ENCODE data around the gene NPBWR2.

Gene NPBWR2

GRCh38 chr20:64153410-64153809 is 46.0 kb upstream of the NPBWR2 start:
- DNase-seq (ENCODE audit: low spot score) = no peak
- in situ Hi-C loops (cut with MboI; ENCODE audit: low sequenced_read_pairs, unreplicated experiment) = no loop called here
- no peak for TF ChIP-seq CTCF (IDR thresholded peaks at IDR 0.05; ENCODE audit: borderline replicate concordance, control extremely low read depth, extremely low read depth, insufficient read depth, missing control alignments)

- no peak for TF ChIP-seq CTCF (IDR thresholded peaks at IDR 0.05; ENCODE audit: borderline replicate concordance, control extremely low read depth, extremely low read depth, insufficient read depth, missing control alignments)
- DNase-seq (ENCODE audit: low spot score) = no peak
- in situ Hi-C loops (cut with MboI; ENCODE audit: low sequenced_read_pairs, unreplicated experiment) = no loop called here
Measured at GRCh38 chr20:64152906-64153305, 45.5 kb upstream of the NPBWR2 start.

- no peak for TF ChIP-seq CTCF (IDR thresholded peaks at IDR 0.05; ENCODE audit: borderline replicate concordance, control extremely low read depth, extremely low read depth, insufficient read depth, missing control alignments)
- in situ Hi-C loops (cut with MboI; ENCODE audit: low sequenced_read_pairs, unreplicated experiment) = no loop called here
- DNase-seq (ENCODE audit: low spot score) = no peak
Measured at GRCh38 chr20:64151633-64152530, 44.5 kb upstream of the NPBWR2 start.

- TF ChIP-seq CTCF (IDR thresholded peaks at IDR 0.05; ENCODE audit: borderline replicate concordance, control extremely low read depth, extremely low read depth, insufficient read depth, missing control alignments) = no peak
- no peak for DNase-seq (ENCODE audit: low spot score)
Measured at GRCh38 chr20:64150756-64151632, 43.6 kb upstream of the NPBWR2 start.

GRCh38 chr20:64149809-64150560 is 42.6 kb upstream of the NPBWR2 start:
- no peak for DNase-seq (ENCODE audit: low spot score)
- TF ChIP-seq CTCF (IDR thresholded peaks at IDR 0.05; ENCODE audit: borderline replicate concordance, control extremely low read depth, extremely low read depth, insufficient read depth, missing control alignments) = no peak
- in situ Hi-C loops (cut with MboI; ENCODE audit: low sequenced_read_pairs, unreplicated experiment) = no loop called here

More at GRCh38 chr20:64150756-64151632, 43.6 kb upstream of the NPBWR2 start:
- in situ Hi-C loops (cut with MboI; ENCODE audit: low sequenced_read_pairs, unreplicated experiment) = no loop called here

GRCh38 chr20:64149141-64149540 is 41.8 kb upstream of the NPBWR2 start:
- no peak for DNase-seq (ENCODE audit: low spot score)
- in situ Hi-C loops (cut with MboI; ENCODE audit: low sequenced_read_pairs, unreplicated experiment) = no loop called here
- TF ChIP-seq CTCF (IDR thresholded peaks at IDR 0.05; ENCODE audit: borderline replicate concordance, control extremely low read depth, extremely low read depth, insufficient read depth, missing control alignments) = no peak

Data from GM13976 (cell line).